NCI-H226 (cell line): ENCODE results near the gene BEND6.
"Not testable (repeated sequence)": the region's sequence is repeated elsewhere in the genome, so short reads cannot be mapped to it uniquely, and the experiment has no call there.

Experiments used
- DNase-seq: peaks from one replicate; pipeline ENCODE4 v3.0.0-alpha.2; 2015

The BEND6 gene

GRCh38 chr6:57040011-57040410 is 85.1 kb downstream of the BEND6 start:
- DNase-seq: peak; percentile 5

GRCh38 chr6:57044061-57044460 is 89.2 kb downstream of the BEND6 start:
- DNase-seq: not testable (repeated sequence)

DNA sequence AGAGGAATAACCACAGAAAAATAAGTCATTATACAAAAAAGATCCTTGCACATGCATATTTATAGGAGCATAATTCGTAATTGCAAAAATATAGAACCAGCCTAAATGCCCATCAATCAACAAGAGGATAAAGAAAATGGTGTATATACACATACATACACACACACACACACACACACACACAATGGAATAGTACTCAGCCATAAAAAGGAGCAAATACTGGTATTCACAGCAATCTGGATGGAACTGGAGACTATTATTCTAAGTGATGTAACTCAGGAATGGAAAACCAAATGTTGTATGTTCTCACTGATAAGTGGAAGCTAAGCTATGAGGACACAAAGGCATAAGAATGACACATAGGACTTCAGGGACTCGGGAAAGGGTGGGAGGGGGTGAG is 89.7 kb downstream of the BEND6 start:
- DNase-seq: no peak

DNA sequence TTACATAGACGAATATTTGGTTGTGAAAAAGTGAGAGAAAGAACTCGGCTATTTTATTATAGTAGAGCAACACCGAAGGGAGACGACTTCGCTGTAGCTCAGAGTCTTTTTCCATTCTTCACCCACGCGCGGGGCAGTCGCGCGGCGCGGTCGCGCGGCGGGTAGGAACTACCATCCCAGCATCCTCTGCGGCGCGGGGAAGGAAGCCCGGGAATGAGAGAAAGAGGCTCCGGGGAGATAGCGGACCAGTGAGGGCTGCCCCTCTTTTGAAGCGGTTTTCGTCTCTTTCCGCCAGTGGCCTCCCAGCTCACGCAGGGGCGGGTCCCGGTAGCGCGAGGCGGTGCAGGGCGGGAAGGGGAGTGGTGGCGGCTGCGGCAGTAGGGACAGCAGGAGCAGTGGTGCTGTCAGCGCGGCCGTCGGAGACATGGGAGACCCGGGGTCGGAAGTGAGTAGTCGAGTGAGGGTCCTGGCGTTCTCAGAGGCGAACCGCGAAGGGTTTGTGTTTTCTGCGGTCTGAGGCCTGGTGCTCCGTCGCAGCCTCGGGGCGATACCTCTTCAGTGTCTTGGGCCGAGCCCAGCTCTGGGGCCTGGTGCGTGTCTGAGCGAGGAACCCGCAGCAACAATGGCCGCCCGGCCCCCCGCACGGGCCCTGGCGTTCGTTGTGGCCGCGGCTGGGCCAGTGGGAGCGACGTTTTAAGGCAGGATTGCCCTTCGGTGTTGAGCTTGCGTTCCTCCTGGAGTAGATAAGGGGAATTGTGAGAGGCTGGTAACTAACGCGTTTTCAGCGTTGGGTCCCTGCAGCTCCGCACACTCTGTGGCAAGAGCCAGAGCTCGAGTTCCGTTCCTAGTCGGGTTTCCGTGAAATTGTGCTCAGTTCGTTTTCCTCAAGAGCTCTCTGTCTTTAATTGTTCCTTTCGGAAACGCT is 91.7 kb downstream of the BEND6 start, which contains the start of gene KIAA1586:
TSS of gene KIAA1586 (plus strand) at position 362 of the 925 bp plus-strand sequence. CDS start at position 425, 63 bp downstream.
- peak; percentile 91 for DNase-seq

- DNase-seq: not testable (repeated sequence)
Observed at GRCh38 chr6:57047257-57047585, 92.3 kb downstream of the BEND6 start.

DNA sequence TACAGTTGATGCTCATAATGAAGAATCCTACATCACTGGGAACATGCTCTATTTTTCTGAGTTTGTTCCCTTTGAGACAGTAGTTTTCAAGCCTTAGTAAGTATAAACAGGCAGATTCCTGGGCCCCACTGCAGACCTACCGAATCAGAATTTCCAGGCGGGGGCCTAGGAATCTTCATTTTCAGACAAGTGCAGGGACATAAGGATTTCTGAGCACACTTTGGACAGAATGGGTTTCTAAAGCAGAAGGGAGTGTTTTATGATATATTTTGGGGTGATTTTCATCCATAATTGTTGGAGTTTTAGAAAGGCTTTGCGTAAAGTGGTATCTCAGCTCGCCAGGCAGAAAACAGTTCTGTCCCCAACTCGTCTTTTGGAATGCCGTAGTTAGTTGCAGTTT is 93.0 kb downstream of the BEND6 start:
- DNase-seq: not testable (repeated sequence)

GRCh38 chr6:57048577-57048976 is 93.7 kb downstream of the BEND6 start:
- DNase-seq: no peak

DNA sequence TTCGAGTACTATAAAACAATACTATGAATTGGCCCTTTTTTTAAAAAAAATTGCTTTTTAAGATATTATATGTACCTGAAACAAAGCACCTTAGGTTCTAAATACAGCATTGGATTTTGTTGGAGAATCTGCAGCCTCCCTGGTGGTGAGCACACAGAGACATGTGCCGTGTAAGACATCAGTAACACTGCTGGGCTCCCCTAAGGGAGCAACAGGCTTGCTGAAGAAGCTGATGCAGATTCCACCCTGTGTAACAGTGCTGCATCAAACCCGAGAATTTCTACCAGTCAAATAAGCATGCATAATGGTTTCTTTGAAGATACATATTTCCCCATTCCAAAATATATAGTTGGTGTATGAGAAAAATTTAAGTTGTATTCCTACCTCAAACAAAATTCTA is 108.9 kb downstream of the BEND6 start:
- DNase-seq: no peak

GRCh38 chr6:57064809-57065208 is 109.9 kb downstream of the BEND6 start:
- DNase-seq: no peak

GRCh38 chr6:57068061-57068460 is 113.2 kb downstream of the BEND6 start:
- DNase-seq: no peak

GRCh38 chr6:57069228-57069627 is 114.3 kb downstream of the BEND6 start:
- no peak for DNase-seq

GRCh38 chr6:57069920-57070331 is 115.0 kb downstream of the BEND6 start:
- DNase-seq: no peak

DNA sequence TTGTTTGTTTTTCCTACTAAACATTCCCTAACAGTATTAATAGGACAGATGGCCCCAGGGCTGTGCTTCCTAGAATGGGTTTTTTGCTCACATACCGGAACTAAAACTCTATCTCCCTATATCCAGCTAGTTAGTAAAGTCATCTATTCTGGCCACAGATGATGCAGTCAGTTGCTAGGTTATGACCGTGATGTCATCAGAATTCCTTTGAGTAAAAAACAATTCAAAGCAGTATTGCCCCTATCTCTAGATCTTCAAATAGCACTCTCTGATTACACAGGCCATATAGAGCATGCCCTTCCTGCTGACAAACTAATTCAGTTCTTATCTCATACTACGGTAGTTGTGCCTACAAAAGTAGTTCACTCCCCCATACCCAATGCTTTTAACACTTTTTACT is 117.2 kb downstream of the BEND6 start:
- DNase-seq: no peak

GRCh38 chr6:57074383-57074782 is 119.5 kb downstream of the BEND6 start:
- no peak for DNase-seq

DNA sequence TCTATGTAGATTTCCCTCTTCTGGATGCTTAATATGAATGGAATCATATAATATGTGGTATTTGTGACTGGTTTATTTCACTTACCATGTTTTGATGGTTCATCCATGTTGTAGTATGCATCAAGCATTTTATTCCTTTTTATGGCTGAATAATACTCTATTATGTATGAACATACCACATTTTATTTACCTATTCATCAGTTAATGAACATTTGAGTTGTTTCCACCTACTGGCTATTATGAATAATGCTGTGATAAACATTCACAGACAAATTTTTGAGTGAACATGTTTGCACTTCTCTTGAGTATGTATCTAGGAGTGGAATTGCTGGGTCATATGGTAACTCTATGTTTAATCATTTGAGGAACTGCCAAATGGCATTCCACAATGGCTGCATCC is 120.2 kb downstream of the BEND6 start:
- DNase-seq: no peak
